ENCODE measurements around the gene MAP3K14.

The MAP3K14 gene

GRCh38 chr17:45233423-45233924 lies 83.3 kb downstream of the MAP3K14 start:
- DNase-seq (ENCODE audit: low read depth) = no peak
- no peak for TF ChIP-seq CTCF (conservative IDR thresholded peaks at IDR 0.05; ENCODE audit: low read depth, low read length)
- no peak overlapping the region for H3K4me3 ChIP-seq (ENCODE audit: low read length)

- no peak for DNase-seq (ENCODE audit: low read depth)
- TF ChIP-seq CTCF (conservative IDR thresholded peaks at IDR 0.05; ENCODE audit: low read depth, low read length) = no peak
- no peak overlapping the region for H3K4me3 ChIP-seq (ENCODE audit: low read length)
Measured at GRCh38 chr17:45232514-45233422, 84.1 kb downstream of the MAP3K14 start.

GRCh38 chr17:45231481-45232116 lies 85.2 kb downstream of the MAP3K14 start:
- TF ChIP-seq CTCF (conservative IDR thresholded peaks at IDR 0.05; ENCODE audit: low read depth, low read length) = peak; percentile 67
- DNase-seq (ENCODE audit: low read depth) = no peak
- no peak overlapping the region for H3K4me3 ChIP-seq (ENCODE audit: low read length)

- H3K4me3 ChIP-seq (ENCODE audit: low read length) = no peak overlapping the region
- DNase-seq (ENCODE audit: low read depth) = no peak
- TF ChIP-seq CTCF (conservative IDR thresholded peaks at IDR 0.05; ENCODE audit: low read depth, low read length) = no peak
Measured at GRCh38 chr17:45230787-45231480, 85.9 kb downstream of the MAP3K14 start.

- no peak overlapping the region for H3K4me3 ChIP-seq (ENCODE audit: low read length)
- no peak for DNase-seq (ENCODE audit: low read depth)
- TF ChIP-seq CTCF (conservative IDR thresholded peaks at IDR 0.05; ENCODE audit: low read depth, low read length) = no peak
Measured at GRCh38 chr17:45230410-45230786, 86.4 kb downstream of the MAP3K14 start.

- no peak overlapping the region for H3K4me3 ChIP-seq (ENCODE audit: low read length)
- no peak for TF ChIP-seq CTCF (conservative IDR thresholded peaks at IDR 0.05; ENCODE audit: low read depth, low read length)
- DNase-seq (ENCODE audit: low read depth) = no peak
Measured at GRCh38 chr17:45229681-45230409, 87.0 kb downstream of the MAP3K14 start.

All from retinal pigment epithelial cell (primary cell).